CD4-positive, alpha-beta T cell treated with Interleukin-6 at 100 ng/mL for 8 hours (primary cell): Measurements from ENCODE around the gene SYT6.

Experiments
- DNase-seq: peaks from one replicate; pipeline ENCODE4 v3.0.0-alpha.2; 2020; ENCODE audit warnings: mixed read lengths, low spot score

The SYT6 gene

DNA sequence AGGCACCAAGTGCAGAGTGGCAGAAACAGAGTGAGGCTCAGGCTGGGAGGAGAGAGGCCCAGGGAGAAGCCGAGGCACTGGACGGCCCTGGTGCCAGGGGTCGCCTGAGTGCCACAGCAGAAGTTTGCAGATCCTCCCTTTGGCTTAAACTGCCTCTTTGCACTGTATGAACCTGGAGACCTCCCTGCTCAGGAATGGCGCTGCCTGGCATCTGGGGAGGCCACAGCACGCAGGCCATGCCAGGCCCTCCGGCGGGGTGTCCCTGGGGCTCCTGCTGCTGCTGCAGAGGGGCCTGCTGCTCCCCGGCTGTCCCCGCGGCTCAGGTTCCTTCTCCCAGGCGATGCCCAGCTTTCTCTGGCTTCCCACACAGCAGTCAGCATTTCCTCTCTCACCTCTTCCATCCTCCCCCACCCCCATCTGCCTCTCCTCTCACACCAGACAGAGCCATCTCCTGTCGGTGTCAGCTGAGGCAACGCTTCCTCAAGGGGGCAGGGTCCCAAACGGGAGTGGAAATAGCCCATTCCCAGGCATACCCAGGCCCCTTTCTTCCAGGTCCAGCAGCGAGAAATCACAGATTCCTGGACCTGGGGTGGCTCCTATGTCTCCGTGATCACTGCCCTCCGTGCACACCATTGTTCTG is 35.2 kb downstream of the SYT6 start:
- DNase-seq: no peak

DNA sequence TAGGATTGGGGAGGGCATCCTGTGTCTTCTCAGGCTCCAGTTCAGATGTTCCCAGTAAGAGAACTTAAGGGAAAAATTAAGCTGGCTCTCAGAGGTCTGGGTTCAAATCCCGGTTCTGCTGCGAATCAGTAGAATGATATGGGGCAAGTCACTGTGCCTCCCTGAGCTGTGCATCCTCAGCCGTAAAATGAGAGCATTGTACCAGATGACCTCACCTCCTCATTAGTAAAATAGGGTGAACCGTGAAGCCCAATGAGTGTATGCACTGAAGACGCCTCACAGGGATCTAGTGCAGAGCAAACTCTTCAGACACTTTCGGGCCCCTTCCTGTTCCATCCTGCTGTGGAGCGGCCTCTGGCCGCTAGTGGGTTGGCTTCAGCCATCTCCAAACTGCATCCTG is 36.0 kb downstream of the SYT6 start:
- no peak for DNase-seq

DNA sequence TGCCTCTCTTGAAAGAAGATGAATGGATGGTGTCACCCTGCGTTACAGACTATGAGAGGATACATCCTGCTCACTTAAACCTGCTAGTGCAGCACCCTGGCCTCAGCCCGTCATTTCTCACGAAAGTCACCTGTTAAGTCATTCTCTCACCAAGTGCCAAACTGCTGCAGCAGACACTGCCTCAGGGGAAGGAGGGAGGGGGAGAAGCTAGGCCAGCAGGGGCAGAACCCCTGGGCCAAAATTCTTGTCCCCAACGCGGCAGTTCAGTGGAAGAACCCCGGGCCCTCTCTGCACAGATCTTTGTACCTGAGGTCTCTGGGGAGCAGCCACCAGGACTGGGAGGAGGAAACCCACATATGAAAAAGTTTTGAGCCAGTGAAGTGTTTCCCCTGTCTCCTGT is 37.6 kb downstream of the SYT6 start:
- no peak for DNase-seq

DNA sequence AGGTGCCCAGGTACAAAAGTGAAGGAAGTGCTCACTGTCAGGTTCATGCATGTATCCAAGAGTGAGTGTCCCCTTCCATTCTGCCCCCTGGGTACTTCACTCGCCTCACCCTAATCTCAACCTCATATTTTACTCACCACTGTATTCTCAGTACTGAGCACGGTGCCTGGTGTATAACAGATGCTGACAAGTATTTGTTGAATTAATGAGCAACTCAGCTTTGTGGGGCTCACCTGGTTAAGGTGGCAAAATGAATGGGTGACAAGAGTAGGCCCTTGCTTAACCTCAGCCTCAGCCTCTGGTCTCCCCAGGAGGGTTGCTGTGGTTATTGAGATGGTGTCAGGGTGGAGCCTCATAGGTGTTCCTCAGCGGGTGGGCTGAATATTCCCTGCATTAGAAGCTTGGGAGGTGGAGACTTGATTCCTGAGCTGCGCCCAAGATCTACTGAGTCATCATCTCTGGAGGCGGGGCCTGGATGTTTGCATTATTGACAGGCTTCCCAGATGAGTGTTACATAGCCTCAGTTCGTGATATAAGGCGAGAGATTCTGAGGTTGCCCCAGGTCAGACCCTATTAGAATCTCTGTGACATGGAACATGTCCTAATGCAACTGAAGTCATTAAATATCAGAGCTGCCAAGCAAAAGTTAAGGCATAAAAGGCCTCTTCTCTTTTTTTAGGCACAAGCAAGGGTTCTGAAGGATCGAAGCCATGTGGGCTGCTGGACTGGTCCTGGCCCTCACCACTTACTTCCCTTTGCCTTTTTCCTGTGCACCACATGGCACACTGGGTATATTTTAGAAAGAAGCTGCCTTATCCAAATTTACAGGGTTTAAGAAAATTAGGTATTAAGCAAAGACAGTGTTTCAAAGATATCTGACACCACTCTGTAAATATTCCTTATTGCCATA is 39.2 kb downstream of the SYT6 start:
- no peak for DNase-seq

DNA sequence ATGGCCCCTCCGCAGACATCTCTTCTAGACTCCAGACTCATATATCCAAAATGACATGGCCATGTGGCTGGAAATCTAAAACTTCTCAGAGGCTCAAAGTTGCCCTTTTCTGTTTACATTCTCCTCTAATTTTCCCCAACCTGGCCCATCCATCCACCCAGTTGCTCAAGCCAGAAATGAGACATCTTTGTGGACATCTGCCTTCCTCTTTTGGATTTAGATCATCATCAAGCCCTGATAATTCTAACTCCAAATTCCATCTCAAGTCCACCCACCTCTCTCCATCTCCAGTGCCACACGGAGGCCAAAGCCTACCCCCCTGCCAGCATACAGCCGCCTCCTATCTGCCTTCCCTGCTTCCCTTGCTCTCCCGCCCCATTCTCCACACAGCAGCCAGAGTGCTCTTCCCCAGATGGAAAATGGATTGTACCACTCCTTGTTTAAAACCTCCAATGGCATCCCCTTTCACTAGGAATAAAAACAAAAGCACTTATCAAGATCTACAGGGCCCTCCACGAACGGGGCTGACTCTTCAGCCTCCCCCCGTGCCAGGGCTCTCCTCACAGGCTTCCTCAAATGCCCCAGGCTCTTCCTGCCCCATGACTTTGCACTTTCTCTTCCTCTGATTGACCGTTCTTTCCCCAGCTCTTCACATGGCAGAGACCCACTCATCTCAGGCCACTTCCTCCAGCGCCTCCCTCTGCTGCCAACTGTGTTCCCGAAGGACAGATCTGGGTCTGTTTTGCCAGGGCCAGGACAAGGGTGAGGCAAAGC is 40.1 kb downstream of the SYT6 start:
- no peak for DNase-seq

DNA sequence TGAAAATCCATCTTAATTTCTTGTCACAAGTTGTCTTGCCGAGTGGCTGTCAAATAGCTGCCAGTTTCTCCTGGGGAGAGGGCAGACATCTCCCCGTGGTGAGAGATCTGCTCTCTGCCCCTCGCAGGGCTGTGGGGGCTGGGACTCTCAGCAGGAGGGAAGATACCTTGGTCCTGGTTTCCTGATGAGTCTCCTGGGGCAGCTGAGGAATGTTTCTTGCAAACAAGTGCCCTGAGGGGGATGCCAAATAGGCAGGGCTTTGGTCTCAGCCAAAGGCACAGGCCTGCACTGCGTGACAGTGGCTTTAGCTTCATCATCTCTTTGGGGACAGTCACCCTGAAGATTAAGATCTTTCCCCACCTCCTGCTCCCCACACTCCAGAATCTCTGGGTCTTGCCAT is 40.9 kb downstream of the SYT6 start:
- DNase-seq: no peak

DNA sequence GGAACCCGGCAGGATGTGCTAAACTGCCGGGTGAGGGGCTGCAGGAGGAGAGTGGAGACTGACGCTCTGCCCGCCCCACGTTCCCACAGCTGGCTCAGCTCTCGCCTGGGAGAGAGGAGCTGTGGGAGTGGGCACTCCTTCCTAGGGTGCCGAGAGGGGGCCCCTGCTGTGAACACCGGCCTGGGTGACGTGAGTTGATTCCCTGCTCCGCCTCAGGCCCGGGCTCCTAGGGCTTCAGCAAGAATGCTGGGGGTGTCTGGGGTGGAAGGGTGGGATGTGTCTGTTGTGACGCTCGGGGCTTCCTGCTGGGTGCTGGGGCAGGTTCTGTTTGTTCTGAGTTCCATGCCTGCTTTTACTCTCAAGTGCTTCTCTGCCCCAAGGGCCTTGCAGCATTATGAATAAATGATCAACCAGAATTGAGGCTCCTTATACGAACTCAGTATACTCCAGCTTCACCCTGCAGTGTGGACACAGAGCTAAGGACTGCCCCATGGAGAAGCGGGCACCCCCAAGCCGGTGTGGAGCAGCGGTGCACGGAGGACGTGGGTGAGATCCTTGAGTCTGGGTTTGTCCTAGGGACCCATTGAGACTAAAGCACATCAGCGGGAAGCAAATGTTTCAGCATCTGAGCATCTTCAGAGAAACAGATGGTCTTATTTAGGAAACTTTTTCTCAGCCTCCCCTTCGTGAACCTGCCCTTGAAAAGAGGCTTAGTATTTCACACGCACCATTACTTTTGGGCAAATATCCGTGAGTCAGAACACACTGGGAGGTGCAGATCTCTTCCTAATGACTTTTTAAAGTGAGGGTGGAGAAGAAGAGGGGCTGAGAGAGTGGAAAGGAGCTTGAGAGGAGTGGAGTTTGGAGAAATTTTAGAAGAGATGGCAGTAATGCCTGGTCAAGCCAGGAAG is 41.7 kb downstream of the SYT6 start:
- DNase-seq: no peak

DNA sequence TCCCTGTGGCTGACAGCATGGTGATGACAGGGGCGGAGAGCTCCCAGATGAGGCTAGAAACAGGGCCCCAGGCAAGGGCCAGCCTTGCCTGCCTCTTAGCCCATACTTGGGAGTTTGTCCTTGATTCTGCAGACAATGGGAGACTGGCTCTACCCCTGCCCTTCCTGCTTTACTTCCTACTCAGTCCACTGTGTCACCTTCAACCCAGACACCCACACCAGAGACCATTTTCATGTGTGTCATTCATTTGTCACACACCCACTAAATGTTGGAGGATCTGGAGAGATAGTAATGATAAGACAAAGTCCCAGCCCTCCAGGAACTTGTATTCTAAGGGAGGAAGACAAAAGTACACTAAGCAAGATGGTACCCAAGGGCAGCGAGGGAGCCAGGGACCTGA is 43.7 kb downstream of the SYT6 start:
- no peak for DNase-seq

DNA sequence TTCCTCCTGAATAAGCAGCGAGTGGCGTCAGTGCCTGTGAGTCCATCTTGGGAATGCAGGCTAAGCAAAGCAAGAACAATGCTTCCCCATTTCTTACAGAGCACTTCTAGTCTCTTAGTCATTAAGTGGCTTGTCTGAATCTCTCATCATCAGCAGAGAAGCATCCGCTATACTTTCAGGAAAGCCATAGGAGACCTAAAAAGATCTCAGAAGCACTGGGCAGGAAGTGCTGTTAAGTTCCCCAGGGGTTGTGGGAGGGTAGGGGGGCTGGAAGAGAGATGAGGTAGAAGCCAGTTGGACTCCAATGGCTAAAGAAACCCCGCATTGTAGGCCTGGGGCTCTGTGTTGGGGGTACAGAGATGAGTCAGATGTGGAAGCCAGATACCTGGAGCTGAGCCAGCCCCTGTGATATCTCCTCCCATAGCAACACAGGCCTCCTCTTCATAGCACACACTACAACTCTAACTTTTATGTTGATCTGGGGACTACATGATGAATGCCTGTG is 44.9 kb downstream of the SYT6 start:
- no peak for DNase-seq

DNA sequence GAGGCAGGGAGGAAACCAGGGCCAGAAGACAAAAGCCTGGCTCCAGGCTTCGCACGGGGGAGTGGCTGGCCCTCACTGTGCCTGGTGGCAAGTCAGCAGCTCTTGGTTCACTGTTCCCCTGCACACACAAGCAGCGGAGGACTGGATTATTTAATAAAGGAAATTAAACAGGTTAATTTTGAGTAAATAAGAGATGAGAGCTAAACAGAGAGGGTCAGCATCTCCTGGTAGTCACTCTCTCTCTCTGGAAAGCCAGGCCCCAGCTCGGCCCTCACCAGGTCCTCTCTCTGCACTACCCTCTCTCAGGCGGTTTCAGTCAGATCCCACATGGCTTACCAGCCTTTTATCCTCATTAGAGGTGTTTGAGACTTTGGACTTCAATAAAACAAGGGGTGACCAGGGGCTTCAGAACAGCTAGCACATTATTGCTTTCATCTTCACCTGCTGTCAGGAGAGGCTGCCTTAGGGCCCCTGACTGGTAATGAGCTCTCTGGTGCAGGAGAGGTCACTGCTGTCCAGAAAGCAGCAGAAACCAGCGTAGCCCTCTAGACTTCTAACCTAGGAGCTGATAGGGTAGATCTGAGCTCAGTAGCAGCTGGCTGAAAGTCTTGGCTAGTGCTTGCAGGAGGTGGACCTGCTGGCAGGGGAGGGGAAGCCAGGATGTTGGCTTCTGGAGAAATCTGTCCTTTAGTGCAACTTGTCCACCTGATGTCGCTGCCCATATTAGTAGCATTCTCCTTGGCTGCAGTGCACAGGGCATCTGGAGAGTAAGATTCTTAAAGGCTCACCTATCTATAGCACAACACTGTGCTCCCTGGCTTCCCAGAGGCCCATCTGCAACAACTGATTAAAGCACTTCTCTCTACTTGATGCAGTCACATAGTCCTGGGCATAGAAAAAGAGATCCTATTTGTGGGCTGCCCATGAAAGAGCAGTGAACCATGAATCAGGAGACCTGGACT is 45.9 kb downstream of the SYT6 start:
- no peak for DNase-seq

DNA sequence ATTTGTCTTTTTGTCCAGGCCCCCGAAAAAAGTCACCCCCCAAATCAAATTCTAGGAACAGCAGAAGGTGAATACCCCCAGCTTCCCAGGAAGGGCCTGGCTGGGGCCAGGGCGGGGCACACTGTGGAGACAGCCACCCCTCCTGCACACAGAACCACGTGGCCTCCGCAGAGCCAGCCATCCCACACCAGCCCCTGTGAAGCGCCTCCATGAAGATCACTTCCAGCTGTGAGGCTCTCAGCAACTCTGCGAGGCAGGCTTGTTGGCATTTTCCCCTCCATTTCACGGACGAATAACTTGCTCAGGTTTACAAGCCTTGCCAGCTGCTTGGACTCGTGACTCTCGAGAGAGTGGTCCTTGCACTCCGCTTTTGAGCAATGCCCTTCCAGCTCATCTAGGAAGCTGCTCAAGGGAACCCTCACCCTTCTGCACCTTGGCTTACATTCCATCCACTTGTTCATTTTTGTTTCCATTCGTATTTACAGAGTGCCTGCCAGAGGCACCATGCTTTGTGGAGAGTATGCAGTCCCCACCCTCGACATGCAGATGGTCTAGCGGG is 48.2 kb downstream of the SYT6 start:
- no peak for DNase-seq

DNA sequence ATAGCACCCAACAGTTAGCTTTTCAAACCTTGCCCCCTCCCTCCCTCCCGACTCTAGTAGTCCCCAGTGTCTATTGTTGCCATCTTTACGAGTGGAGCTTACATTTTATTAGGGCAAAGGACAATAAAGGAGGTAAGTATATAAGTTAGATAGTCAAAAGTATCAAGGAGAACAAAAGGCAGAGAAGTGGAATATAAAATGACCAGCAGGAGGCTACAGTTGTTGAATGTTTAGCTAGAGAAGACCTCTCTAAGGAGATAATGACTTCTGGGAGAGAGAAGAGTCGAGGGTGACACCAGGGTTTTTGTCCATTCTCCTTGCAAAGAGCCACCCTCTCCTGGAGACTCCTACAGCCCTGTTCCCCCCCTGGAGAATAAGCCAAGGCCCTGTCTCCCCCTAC is 48.7 kb downstream of the SYT6 start:
- DNase-seq: no peak

DNA sequence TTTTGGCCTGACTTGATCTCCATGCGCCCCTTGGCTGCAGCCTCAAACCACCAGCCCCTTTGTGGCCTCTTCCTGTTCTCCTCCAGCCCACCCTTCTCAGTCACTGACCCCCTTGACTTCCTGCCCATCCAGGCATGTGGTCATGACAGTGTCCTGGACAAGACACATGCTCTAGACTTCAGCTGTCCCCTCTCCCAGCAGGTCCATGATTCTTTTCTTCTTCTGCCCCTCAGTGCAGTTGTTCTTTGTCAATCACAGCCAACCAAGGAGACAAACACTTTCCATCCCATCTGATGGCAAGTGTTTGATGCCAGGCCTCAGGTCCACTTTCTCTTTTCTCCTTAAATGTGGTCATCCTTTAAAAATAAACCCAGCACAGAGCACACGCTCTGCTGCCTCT is 49.7 kb downstream of the SYT6 start:
- no peak for DNase-seq

DNA sequence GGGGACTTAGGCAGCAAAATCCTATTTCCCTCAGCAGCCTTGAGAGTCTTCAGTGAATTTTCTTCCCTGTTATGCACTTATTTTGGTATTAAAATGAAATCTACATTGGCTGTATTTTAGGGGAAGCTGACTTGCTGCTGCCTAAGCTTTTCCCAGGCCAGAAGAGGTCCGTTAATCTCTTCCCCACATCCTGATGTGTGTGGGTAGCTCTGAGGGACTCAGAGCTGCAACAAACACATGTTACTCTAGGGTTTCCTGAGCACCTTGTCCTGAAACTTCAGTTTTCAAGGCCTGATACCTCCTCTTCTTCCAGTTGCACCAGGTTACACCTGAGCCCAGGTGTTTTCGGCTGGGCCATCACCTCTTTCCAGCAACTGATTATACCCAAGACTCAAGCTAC is 51.5 kb downstream of the SYT6 start:
- no peak for DNase-seq

DNA sequence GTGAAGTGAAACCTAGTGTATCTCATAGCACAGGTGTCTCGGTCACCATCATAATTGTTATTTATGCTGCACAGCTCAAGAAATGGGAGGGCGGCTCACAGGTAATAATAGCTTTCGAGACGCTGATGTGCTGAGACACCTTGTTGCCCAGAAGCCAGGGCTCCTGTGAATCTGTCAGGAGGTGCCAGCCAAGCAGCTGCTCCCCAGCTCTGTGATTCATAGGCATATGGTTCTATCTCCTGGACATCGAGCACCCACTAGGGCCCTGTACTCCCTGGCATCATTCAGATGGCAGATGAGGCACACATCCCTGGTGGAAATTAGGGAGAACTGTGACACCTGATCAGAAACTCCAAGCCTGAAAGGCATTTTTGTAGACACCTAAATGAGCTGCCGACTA is 53.5 kb downstream of the SYT6 start:
- DNase-seq: no peak

DNA sequence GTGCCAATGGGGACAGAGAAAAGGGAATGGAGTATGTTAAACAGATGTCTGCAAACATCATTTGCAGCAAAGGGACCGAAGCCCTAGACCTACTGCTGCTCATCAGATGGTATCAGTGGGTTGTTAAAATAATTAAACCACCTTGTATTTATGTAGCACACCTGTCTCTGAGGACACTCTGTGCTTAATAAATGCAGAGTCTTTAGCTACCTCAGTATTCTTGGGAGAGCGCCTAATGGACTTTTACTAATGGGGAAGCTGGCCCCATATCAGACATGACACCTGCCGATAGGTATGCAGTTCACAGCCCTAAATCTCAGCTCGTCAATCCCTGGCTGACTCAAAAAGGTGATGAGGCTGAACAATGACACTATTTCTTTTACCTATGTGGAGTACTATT is 54.4 kb downstream of the SYT6 start:
- no peak for DNase-seq

DNA sequence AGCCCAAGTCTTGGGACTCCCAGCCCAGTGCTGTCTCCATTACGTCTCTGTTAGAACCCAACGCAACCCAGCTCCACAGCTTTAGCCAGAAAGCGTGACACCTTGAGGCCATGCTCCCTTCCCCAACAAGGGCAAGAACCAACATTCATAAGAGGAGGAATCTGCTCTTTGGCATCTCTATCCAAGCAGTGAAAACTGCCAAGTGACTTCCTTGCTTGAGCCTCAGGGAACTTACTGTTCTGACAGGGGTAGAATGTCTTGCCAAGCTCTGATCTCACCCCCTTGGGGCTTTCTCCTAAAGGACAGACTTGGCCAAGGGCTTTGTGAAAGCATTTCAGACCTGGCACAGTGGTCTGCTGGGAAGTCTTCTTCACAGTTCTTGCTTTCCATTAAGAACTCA is 56.6 kb downstream of the SYT6 start:
- no peak for DNase-seq

DNA sequence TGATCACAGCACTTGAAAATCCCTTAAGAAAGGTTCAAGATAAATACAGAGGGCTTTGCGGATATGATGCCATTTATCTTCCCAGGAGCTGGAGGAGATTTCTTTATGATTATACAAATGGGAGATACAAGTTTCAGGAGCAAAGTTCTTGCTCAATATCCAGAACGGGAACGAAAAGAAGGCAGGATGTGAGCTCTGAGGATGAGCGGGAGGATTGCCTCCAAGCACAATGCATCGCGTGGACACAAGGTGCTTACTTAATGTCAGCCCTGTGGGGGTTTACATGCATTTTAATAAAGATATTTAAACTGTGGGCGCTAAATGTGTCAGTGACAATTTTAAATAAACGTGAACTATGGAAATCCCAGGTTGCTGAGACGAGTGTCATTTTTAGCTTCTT is 59.0 kb downstream of the SYT6 start:
- DNase-seq: no peak

DNA sequence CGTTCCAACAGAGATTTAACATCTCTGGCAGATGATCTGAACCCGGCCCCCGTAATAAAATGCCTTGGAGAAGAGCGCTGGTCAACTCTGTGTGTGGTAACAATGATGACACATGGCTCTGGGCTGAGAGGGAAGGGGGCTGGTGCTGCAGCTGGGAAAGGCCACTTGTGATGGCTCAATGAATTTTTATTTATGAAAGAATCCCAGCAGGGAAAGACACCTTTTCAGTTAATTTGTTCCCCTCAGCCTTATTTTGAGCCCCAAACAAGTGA is 59.4 kb downstream of the SYT6 start:
- DNase-seq: no peak

DNA sequence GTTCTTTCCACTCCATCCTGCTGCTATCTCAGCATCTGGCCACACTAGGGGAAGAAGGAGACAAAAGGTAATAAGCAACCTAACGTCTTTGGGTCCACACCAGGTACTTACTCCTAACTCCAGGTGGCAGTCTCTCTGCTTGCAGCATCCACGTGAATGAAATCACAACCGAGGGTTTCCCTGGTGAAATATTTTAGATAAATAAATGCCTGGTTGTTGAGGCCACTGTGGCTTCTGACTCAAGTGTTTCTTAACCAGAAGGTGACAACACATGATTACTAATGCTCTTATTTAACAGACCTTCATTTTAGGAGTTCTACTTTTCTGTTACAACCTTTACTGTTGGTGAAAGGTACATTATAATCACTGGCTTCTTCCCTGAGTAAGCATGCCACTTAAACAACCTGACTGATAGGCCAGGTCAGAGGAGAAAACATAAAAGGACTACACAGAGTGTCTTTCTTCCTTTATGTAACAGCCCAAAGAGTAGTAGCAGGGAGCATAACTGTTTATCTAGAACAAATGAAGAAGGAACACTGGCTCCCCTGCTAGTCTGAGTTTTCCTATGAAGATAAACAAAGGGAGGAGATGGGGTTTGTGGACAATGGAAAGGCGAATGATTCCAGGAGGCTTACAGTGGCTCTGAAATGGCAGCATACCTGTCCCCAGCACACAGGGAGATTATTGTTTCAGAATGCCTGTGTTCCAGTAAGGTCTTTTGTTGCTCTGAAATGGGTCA is 59.9 kb downstream of the SYT6 start:
- no peak for DNase-seq
